GM20000 (cell line): ENCODE data around the gene MEGF6.

Experiments
- DNase-seq: peaks from one replicate; pipeline ENCODE4 v3.0.0; 2012; ENCODE audit warnings: low spot score
- TF ChIP-seq, protein P1 (sequence below): IDR thresholded peaks from 2 replicates; pipeline ENCODE4 v1.5.1; 2012; ENCODE audit warnings: mild to moderate bottlenecking, control low read depth; ENCODE audit errors: extremely low read depth, missing control alignments

MEGF6 gene

DNA sequence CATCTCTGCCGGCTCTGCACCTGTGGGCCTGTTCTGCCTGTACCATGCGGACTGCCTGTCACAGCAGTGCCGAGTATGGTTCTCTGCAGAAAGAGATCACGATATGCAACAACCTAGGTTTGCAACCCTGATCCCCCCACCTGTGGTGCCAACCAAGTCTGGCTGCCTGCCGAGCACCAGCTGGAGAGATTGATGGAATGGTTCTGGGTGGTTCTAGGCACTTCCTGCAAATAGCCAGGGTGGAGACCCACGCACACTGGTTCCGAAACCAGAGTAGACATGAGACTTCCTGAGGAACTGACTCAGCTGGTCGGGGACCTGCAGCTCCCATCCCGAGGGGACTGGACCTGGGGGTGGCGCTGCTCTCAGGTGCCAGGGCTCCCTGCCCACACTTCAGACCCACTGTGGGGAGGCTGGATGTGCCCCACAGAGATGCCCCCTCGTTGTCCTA, 18.9 kb upstream of the MEGF6 start:
- TF ChIP-seq, protein P1, sequence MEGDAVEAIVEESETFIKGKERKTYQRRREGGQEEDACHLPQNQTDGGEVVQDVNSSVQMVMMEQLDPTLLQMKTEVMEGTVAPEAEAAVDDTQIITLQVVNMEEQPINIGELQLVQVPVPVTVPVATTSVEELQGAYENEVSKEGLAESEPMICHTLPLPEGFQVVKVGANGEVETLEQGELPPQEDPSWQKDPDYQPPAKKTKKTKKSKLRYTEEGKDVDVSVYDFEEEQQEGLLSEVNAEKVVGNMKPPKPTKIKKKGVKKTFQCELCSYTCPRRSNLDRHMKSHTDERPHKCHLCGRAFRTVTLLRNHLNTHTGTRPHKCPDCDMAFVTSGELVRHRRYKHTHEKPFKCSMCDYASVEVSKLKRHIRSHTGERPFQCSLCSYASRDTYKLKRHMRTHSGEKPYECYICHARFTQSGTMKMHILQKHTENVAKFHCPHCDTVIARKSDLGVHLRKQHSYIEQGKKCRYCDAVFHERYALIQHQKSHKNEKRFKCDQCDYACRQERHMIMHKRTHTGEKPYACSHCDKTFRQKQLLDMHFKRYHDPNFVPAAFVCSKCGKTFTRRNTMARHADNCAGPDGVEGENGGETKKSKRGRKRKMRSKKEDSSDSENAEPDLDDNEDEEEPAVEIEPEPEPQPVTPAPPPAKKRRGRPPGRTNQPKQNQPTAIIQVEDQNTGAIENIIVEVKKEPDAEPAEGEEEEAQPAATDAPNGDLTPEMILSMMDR, result no peak
- no peak for DNase-seq

DNA sequence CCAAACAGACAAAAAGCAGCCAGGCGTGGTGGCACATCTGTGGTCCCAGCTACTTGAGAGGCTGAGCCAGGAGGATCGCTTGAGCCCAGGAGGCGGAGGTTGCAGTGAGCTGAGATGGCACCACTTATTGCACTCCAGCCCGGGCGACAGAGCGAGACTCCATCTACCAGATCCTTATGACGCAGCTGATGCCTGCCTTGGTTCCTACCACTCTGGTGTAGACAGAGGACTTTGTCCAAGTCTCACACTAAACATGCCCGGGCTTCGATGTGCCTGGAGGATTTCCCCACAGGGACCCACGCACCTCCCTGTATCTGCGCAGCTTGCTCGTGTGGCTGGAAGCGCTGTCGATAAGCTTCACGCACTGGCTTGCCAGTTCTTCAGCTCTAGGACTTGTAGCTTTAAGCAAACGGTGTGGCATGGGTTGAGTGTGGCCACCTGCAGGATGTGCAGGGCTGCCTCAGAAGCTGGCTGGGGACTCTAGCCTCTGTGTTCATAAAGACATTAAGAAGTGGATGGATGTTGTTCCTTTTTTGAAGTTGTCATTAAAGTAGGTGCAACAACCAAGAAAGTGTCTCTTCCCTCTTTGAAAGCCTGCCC, 18.4 kb upstream of the MEGF6 start:
- no peak for DNase-seq
- TF ChIP-seq, protein P1, result no peak

GRCh38 chr1:3628445-3628844, 17.1 kb upstream of the MEGF6 start:
- DNase-seq, result no peak
- TF ChIP-seq, protein P1, result no peak

DNA sequence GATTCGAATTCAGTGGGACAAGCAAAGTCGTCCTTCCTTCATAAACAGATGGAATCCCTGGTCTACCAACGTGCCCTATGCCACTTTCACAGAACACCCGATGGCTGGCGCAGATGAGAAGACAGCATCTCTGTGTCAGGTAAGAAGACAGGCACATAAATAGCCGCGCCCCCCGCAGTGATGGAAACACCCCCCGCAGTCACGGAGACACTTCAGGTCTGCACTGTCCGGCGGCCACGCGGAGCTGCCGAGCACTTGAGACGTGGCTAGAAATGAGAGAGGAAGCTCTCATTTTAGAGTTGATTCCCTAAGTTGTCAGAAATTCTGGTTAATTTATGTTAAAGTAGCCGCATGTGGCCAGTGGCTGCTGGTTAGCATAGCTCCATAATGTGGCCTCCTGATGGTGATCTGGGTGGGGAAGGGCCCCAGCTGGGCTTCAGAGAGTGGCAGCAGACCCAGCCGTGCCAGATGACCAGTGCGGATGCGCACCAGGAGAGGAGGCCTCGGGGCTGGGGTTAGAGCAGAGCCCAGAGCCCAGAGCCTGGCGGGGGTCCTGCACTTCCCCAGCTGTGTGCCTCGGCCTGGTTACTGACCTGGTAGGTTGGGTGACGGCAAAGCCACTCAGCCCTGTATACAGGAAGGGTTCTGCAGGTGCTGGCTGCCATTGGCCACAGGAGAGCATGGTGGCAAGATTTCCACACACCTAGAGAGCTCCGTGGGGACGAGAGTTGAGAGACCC, 16.4 kb upstream of the MEGF6 start:
- no peak for DNase-seq
- TF ChIP-seq, protein P1, result no peak

GRCh38 chr1:3626025-3626424, 14.7 kb upstream of the MEGF6 start:
- DNase-seq, result no peak

GRCh38 chr1:3625151-3625907, 14.0 kb upstream of the MEGF6 start:
- TF ChIP-seq, protein P1, result no peak
- DNase-seq, result no peak

More at GRCh38 chr1:3626025-3626424, 14.7 kb upstream of the MEGF6 start:
- TF ChIP-seq, protein P1, result no peak
